Ovary (tissue), 3 donors: ENCODE results near the gene KIF1C.

Source experiments
- EP300 ChIP-seq: sonication (generic); formaldehyde crosslinking; IDR thresholded peaks from one replicate; pipeline ENCODE4 v1.6.1; 2017; ENCODE audit warnings: antibody characterized with exemption
- POLR2A ChIP-seq: fragments of 450-650 bp; IDR thresholded peaks from one replicate; pipeline ENCODE4 v1.6.1; 2017; ENCODE audit warnings: antibody characterized with exemption, mild to moderate bottlenecking, moderate library complexity
- TF ChIP-seq, protein P1 (sequence below), 3 donors: fragments of 450-650 bp in 2 of 3; fragments of 200-600 bp in 1 of 3; IDR thresholded peaks; one replicate each; pipeline versions ENCODE4 v1.5.1 to v1.8.0; 2016 to 2022; ENCODE audit warnings: antibody characterized with exemption in 3 of 3, mild to moderate bottlenecking in 1 of 3
- donor health status: DM: no; HTN: no; CAD: no.

- TF ChIP-seq, protein P1, sequence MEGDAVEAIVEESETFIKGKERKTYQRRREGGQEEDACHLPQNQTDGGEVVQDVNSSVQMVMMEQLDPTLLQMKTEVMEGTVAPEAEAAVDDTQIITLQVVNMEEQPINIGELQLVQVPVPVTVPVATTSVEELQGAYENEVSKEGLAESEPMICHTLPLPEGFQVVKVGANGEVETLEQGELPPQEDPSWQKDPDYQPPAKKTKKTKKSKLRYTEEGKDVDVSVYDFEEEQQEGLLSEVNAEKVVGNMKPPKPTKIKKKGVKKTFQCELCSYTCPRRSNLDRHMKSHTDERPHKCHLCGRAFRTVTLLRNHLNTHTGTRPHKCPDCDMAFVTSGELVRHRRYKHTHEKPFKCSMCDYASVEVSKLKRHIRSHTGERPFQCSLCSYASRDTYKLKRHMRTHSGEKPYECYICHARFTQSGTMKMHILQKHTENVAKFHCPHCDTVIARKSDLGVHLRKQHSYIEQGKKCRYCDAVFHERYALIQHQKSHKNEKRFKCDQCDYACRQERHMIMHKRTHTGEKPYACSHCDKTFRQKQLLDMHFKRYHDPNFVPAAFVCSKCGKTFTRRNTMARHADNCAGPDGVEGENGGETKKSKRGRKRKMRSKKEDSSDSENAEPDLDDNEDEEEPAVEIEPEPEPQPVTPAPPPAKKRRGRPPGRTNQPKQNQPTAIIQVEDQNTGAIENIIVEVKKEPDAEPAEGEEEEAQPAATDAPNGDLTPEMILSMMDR (IDR thresholded peaks at IDR 0.05): no peak
- TF ChIP-seq POLR2A: no peak
- TF ChIP-seq EP300: no peak
Measured at GRCh38 chr17:5047446-5047845, 49.7 kb downstream of the KIF1C start.
